ENCODE data around the gene ALX4.

ALX4 gene

GRCh38 chr11:44290208-44290607, 19.7 kb downstream of the ALX4 start:
- DNase-seq: peak; percentile 69

GRCh38 chr11:44288133-44288526, 21.8 kb downstream of the ALX4 start:
- DNase-seq: no peak

GRCh38 chr11:44286911-44287310, 23.0 kb downstream of the ALX4 start:
- DNase-seq: no peak

- peak; percentile 39 for DNase-seq
Measured at GRCh38 chr11:44286268-44286880, 23.6 kb downstream of the ALX4 start.

GRCh38 chr11:44285756-44286155, 24.2 kb downstream of the ALX4 start:
- DNase-seq: no peak

DNA sequence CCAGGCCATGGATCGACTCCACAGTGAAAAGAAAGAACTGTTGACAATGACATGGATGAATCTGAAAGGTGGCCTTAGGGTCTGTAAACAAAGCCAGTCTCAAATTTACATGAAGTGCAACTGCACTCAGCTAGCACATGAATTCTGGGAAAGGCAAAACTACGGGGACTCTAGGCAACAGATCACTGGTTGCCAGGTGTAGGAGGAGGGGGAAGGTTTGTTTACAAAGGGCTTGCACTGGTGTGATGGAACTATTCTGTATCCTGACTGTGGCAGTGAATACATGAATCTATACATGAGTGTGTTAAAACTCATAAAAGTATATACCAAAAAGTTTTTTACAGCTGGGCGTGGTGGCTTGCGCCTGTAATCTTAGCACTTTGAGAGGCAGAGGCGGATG, 27.3 kb downstream of the ALX4 start:
- no peak for DNase-seq

DNA sequence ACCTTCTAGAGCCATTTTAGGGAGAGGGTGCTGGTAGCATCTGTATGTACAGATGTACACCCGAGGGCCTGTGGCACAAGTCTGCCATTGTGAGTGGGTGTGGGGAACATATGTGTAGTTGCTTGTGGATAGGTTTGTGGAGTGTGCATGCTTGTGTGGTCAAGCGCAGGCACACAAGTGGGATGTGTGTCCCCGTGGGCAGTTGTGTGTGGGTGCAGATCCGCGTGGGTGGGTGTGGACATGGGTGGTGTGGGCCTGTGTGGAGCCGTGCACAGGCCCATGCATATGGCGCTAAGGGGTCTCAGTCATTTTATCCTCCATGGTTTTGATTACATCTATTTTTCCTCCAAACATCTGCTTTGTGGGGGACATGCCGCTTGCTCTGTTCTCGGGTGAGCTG, 28.8 kb downstream of the ALX4 start:
- DNase-seq: no peak

- no peak for DNase-seq
Measured at GRCh38 chr11:44280257-44280656, 29.7 kb downstream of the ALX4 start.

DNA sequence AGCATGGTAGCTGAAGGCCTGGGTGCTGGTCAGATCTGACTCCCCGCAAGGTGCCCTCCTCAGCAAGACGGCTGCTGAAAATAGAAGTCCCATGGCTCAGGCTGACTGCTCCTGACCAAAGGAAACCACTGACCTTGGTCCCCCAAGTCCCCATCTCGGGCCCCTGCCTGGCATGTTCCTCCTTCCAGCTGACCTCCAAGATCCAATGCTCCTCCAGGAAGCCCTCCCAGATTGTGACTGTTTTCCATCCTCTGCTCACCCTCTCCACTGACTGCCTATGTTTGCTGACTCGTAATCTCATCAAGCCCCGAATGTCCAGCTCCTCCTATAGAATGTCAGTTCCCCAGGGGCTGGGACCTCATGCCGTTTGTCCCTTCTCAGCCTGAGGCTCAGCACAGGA, 30.5 kb downstream of the ALX4 start:
- DNase-seq: no peak

DNA sequence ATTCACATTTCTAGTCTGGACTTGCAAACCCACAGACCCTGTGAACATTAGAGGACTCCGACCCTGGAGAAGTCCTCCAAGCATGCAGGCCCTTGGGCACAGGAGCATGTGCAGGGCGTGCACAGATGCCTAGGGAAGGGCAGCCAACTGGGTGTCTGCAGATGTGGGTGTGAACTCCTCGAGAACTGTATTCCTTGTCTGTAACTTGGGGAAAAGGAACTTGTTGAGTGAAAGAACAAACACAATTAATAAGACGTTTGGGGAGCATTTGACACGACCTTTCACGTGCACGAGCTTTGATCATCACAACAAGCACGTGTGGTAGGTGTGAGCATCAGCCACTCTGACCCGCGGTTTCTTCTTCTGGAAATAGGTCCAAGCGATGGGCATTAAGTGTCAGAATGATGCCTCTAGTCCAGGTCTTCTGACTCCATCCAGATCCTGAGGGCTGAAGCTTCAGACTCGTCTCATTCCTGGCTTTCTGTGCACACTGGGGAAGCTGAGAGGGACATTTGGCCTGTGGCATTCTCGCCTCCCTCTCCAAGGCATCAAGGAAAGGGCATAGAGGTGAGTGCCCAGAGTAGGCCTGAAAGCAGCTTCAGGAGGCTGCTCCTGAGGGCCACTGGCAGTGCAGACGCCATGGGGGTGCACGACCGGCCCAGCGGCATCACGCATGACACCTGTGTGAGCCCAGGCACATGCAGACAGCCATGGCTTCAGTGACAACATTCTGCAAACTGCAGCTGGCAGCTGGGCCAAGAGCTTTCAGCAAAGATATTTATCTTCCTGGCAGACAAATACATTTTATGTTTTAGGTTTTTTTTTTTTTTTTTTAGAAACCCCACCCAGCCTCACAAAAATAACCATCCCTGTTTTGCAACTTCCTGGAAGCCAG, 32.5 kb downstream of the ALX4 start:
- no peak for DNase-seq

DNA sequence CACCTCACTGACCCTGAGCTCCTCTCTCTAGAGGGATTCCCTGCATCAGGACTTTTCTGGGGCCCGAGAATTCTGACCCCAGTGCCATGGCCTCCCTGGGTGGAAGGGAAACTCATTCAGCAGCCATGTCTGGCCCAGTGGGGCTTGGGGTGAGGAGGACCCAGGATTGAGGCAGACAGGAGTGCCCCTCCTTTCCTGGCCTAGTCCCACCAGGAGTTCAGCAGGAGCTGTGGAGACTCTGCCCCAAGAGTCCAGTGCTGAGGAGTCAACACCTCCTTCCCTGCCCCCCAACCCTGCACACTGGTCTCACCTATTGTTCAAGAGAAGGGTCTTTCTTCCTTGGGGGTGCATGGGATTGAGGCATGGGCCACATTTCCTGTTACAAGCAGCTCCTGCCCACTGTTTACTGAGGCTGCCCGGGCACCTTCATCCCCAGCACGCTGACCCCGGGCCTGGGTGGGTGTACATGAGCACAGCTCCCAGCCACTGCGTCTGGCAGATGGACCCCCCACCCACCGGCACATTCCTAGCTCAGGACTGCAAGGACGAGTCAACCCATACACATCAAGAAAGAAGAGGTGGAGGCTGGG, 33.9 kb downstream of the ALX4 start:
- DNase-seq: no peak

DNA sequence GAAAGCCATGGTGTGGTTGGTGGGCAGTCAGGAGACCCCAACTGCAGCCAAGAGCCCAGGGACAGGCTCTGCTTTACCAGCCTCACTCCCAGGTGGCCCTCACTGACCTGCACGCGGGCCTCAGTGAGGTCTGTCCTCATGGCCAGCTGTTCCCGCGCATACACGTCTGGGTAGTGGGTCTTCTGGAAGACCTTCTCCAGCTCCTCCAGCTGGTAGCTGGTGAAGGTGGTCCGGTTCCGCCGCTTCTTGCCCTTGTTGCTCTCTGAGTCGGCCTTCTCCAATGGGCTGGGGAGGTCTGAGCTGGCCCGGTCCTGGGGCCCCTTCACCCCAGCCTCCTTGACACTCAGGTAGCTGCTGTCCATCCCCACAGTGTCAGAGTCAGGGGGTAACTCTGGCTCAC, 34.7 kb downstream of the ALX4 start:
- DNase-seq: no peak

GRCh38 chr11:44274404-44274803, 35.5 kb downstream of the ALX4 start:
- no peak for DNase-seq

- no peak for DNase-seq
Measured at GRCh38 chr11:44271286-44271685, 38.7 kb downstream of the ALX4 start.

DNA sequence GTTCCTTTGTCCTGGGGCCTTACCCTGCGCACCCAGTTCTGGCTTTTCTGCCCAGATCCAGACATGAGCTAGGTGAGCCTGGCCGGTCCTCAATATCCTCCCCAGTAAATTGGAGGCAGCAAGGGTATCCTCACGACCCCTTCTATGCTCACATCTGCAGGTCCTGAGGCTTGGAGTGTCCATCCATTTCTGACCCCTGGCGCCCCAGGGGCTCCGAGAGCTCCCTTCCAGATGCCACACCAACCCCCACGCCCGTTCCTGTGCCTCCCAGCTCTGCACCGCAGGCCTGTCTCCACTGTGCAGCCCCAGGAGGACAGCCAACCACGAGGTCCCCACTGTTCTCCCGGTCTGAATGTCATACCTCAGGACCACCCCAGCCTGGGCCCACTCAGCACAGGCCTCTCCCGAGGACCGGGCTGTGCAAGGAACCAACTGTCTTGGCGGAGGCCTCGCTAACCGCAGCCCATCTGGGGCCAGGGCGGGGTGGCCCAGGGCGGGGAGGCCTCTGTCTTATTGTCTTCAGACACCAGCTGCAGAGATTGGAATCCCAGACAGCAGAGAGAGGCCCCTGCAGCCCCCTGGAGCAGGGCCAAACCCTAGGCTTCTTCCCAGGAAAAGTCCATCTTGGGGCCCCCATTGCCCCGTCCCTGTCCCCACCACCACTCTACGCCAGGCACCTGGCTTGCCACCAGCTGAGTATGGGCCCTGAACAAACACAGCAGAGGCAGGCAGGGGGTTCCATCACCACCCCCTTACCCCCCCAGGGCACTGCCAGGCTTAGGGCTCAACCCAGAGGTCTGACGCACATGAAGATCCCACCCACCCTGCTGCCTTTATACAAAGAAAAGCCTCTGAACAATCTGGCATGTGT, 39.3 kb downstream of the ALX4 start:
- no peak for DNase-seq

- no peak for DNase-seq
Measured at GRCh38 chr11:44269369-44270351, 40.3 kb downstream of the ALX4 start.

DNA sequence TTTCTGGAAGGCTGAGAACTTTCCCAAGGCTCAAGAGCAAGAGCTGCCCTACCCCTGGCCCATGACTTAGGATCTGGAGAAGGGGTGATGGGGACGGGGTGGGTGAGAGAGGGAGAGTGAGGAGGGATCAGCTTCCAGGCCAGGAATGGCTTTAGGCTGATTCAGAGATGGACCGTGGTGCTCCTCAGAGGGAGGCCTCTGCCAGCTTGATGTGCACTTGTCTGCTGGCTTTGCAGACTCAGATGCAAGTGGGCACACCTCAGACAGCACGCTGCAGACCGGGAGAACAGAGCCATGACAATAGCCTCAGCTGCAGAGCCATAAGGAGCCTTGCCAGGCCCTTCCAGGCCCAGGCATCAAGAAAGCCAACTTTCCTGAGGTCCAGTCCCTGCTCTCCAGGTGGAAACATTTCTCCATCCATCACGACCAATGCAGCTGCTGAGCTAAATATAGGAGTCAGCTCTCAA, 41.3 kb downstream of the ALX4 start:
- no peak for DNase-seq

DNA sequence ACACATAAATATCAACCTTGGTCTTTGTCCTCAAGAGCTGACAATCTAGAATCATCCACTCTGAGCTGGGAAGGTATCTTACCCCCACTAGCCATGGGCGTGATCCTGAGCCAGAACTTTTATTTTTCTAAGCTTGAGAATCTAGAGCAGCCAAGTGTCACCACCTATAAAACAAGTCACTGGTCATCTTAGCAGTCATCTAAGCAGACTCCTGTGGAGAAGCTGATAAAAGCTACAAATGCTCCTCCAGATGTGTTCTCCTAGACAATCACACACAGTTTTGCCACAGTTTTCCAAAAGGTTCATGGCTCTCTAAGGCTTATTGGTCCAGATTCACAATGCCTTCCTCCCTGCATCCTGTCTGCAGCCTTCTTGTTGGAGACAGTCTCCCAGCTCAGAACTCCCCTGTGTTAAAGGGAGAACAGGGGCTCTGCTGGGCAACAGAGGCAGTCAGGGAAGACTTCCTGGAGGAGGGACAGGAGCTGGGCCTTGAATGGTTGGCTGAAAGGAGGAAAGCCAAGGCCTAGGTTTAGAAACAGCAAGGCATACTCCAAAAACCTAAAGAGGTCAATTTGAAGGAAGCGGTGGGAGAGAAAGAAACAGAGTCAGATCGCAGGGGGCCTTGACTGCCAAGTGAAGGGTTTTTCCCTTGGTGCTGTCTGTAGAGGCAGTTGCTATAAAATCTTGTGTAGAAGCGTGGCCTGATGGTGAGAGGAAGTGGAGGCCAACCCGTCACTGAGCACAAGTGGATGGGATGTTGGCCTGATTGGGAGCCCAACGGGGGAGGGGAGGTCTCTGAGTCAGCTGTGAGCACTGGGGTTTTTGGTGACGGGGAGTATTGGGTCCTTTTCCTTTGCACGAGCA, 42.0 kb downstream of the ALX4 start:
- no peak for DNase-seq

DNA sequence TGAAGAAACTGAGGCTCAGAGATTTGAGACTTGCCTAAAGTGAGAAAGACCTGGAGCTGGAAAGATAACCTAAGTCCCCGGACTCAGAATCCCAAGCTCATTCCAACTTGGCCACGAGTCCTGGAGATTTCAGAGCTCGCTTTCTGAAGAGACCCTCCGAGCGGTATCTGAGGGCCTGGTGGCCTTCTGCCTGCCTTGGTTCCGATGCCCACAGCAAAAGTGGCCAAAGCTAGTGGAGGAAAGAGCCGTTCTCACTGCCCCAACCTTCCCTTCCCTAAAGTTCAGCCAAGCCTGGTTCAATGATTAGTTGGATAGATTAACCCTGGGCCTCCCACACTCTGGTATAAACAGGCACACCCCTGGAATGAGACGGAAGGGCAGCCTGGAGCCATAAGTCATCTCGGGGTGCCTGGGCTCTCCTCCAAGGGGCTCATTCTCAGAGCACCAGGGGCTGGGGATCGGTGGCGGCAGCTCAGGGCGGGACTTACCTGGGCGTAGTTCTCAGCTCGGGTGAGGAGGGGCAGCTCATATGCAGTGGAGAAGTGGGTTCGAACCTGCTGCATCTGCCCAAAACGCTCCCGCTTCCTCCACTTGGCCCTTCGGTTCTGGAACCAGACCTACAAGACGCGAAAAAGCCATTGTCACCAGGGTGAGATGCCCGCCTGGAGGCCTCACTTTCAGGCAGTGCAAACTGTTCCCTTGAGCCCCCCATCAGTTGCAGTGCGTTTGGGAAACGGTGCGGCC, 42.8 kb downstream of the ALX4 start:
- DNase-seq: no peak

All from NCI-H446 treated with DMSO at 0.1 percent for 48 hours (cell line).